ENCODE data around the gene SCAF8. TPM values are rescaled to one million over a fixed set of nuclear protein-coding genes. Genes with fewer than 3 reads are reported as not detected.

The SCAF8 gene
- total and polyA plus RNA-seq, 8 donors: 34.3 to 57.6 (median 54.7) TPM

- H3K4me3 ChIP-seq: no peak overlapping the region
- H3K36me3 ChIP-seq: peaks cover 0 to 4% of the 10 kb centered on the region in 2 donors
- H3K27ac ChIP-seq: no peak overlapping the region
- DNase-seq: no peak
- no peak for TF ChIP-seq CTCF (IDR thresholded peaks at IDR 0.05)
- H3K4me1 ChIP-seq: no peaks in the 10 kb centered on the region
- H3K9me3 ChIP-seq: no peaks in the 10 kb centered on the region
- no peak for ATAC-seq
- no peaks in the 10 kb centered on the region for H3K27me3 ChIP-seq
- intact Hi-C loops (cut with DNase I): no loop called here
Measured at GRCh38 chr6:154876486-154877280, 143.5 kb downstream of the SCAF8 start.

GRCh38 chr6:154878871-154879491 is 145.8 kb downstream of the SCAF8 start:
- Histone ChIP-seq H3K27ac (no peak overlapping the region), H3K36me3 (peaks cover 0 to 4% of the 10 kb centered on the region in 2 donors), H3K9me3 (no peaks in the 10 kb centered on the region), H3K27me3 (no peaks in the 10 kb centered on the region), H3K4me1 (no peaks in the 10 kb centered on the region), H3K4me3 (no peak overlapping the region)
- ATAC-seq: no peak
- no peak for DNase-seq
- intact Hi-C loops (cut with DNase I): no loop called here
- no peak for TF ChIP-seq CTCF (IDR thresholded peaks at IDR 0.05)

- no peak for TF ChIP-seq CTCF (IDR thresholded peaks at IDR 0.05)
- Histone ChIP-seq H3K4me3 (no peak overlapping the region), H3K4me1 (no peaks in the 10 kb centered on the region), H3K36me3 (peaks cover 0 to 4% of the 10 kb centered on the region in 2 donors), H3K9me3 (no peaks in the 10 kb centered on the region), H3K27me3 (no peaks in the 10 kb centered on the region), H3K27ac (no peak overlapping the region)
- no peak for ATAC-seq
- no peak for DNase-seq
- intact Hi-C loops (cut with DNase I): no loop called here
Measured at GRCh38 chr6:154882107-154882506, 148.9 kb downstream of the SCAF8 start.

Small RNA genes within 50 kb of the gene (microRNA-seq; reads per million reads assigned to microRNA genes)
- gene MIR1273C: 0 to 0.14 reads per million in 2 donors

Other genes starting within 250 kb of the SCAF8 start
- gene CNKSR3, start 222.7 kb upstream of the SCAF8 start, total RNA-seq: 10 to 100 TPM; 10.5 to 13.4 TPM
- 10 to 100 TPM; 26.9 to 33.2 (median 31.0) TPM for gene CNKSR3, start 222.7 kb upstream of the SCAF8 start, polyA plus RNA-seq (ENCODE audit: insufficient read length in 6 of 6)

Measured in left lung (tissue), 10 donors.